NB4 (cell line): ENCODE data around the gene LEMD2.

Source experiments
- CTCF ChIP-seq: IDR thresholded peaks from one replicate; pipeline ENCODE4 v1.5.1; 2012; ENCODE audit warnings: low read depth, low read length
- MYC ChIP-seq: IDR thresholded peaks from 2 replicates; pipeline ENCODE4 v1.6.1; 2011; ENCODE audit warnings: low read depth, low read length
- POLR2A ChIP-seq: IDR thresholded peaks from 2 replicates; pipeline ENCODE4 v1.6.1; 2011; ENCODE audit warnings: mild to moderate bottlenecking; ENCODE audit not compliant: insufficient read length; ENCODE audit errors: extremely low read depth

DNA sequence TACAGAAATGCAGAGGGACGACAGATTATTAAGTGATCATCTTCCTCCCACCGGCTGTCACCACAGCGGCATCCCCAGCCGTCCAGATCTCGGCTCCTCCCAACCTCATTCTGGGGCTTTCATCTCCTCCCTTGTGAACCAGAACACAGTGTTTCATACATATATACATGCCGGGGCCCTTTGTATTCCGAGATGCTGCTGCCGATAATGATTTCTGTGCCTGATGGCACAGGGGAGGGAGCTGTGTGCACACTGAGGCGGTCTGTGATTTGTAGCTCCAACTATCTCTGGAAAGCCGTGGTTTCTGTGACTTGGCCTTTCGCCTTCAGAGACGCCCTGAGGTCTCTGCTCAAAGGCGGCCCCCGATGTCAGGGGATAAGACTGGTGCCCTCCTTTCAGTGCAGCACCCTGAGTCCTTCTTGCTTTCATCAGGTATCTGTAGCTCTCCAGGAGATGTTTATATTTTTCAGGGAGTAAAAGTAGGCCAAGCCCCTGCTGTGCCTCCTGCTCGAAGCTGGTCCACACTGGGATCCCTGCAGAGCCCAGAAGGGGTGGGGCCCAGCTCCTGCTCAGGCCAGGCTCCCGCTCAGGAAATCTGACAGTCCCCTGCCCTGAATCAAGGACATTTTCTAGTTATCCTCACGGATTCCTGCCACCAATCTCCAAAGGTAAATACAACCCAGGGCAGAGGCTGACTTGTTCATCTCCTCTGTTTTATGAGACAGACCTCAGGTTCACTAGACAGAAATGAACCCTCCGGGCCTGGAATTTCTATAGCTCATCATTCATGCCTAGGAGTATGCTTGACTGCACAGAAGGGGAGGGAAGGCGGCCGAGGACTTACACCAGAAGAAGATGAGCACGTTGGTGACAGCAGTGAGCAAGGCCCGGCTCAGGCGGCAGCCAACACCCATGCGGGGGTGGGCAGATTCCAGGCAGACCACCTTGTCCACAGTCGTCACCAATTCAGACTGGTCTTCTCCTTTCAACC is 11.2 kb downstream of the LEMD2 start:
- no peak for TF ChIP-seq CTCF
- TF ChIP-seq POLR2A, result no peak
- no peak for TF ChIP-seq MYC
